GM12873 (cell line): Measurements from ENCODE around the gene DHRS3.

Experiments
- CTCF ChIP-seq: IDR thresholded peaks from 2 replicates; pipeline ENCODE4 v1.5.1; 2012; ENCODE audit warnings: low read depth, mild to moderate bottlenecking, moderate library complexity, low read length, control low read depth; ENCODE audit not compliant: insufficient read depth; ENCODE audit errors: missing control alignments

Gene DHRS3

GRCh38 chr1:12530462-12531178 lies 87.4 kb downstream of the DHRS3 start:
- no peak for TF ChIP-seq CTCF

GRCh38 chr1:12529640-12530174 lies 88.3 kb downstream of the DHRS3 start:
- no peak for TF ChIP-seq CTCF

- TF ChIP-seq CTCF: no peak
Observed at GRCh38 chr1:12528021-12528852, 89.8 kb downstream of the DHRS3 start.

GRCh38 chr1:12527564-12527963 lies 90.4 kb downstream of the DHRS3 start:
- no peak for TF ChIP-seq CTCF

- TF ChIP-seq CTCF: no peak
Observed at GRCh38 chr1:12525311-12526181, 92.5 kb downstream of the DHRS3 start.

GRCh38 chr1:12524266-12524665 lies 93.7 kb downstream of the DHRS3 start:
- TF ChIP-seq CTCF: no peak
